Measurements from ENCODE around the gene HSPA1A.
A peak's percentile ranks its signal among the peaks of the same experiment; 100 is the strongest.

HSPA1A gene

DNA sequence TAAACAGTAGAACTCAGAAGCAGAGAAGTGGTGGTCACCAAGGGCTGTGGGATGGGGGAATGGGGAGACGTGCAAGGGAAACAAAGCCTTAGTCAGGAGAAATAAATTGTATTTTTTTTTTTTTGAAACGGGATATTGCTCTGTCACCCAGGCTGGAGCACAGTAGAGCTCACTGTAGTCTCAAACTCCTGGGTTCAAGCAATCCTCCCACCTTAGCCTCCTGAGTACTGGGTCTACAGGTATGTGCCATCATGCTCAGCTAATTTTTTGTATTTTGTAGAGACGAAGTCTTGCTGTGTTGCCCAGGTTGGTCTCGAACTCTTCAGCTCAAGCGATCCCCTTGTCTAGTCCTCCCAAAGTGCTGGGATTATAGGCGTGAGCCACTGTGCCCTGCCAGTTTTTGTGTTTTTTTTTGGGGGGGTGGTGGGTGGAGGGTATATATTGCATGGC, 15.6 kb downstream of the HSPA1A start:
- ATAC-seq = no peak
- TF ChIP-seq BACH2 (CRISPR knock-in tag; IDR thresholded peaks at IDR 0.05; ENCODE audit: borderline replicate concordance) (no peak), PPARA (CRISPR knock-in tag; IDR thresholded peaks at IDR 0.05; ENCODE audit: borderline replicate concordance) (no peak), TCF4 (CRISPR knock-in tag; IDR thresholded peaks at IDR 0.05; ENCODE audit: borderline replicate concordance) (no peak), ARNTL (CRISPR knock-in tag; IDR thresholded peaks at IDR 0.05; ENCODE audit: borderline replicate concordance, low read depth) (no peak), ZNF70 (CRISPR knock-in tag; IDR thresholded peaks at IDR 0.05) (no peak), GLIS3 (CRISPR knock-in tag; IDR thresholded peaks at IDR 0.05) (no peak), SNAI2 (CRISPR knock-in tag; IDR thresholded peaks at IDR 0.05) (no peak), ZC3H10 (CRISPR knock-in tag; IDR thresholded peaks at IDR 0.05) (no peak), ISL1 (CRISPR knock-in tag; IDR thresholded peaks at IDR 0.05) (no peak)
- TF ChIP-seq, protein P1, sequence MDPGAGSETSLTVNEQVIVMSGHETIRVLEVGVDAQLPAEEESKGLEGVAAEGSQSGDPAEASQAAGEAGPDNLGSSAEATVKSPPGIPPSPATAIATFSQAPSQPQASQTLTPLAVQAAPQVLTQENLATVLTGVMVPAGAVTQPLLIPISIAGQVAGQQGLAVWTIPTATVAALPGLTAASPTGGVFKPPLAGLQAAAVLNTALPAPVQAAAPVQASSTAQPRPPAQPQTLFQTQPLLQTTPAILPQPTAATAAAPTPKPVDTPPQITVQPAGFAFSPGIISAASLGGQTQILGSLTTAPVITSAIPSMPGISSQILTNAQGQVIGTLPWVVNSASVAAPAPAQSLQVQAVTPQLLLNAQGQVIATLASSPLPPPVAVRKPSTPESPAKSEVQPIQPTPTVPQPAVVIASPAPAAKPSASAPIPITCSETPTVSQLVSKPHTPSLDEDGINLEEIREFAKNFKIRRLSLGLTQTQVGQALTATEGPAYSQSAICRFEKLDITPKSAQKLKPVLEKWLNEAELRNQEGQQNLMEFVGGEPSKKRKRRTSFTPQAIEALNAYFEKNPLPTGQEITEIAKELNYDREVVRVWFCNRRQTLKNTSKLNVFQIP (CRISPR knock-in tag; IDR thresholded peaks at IDR 0.05; ENCODE audit: borderline replicate concordance, low read depth) = no peak
- TF ChIP-seq, protein P2, sequence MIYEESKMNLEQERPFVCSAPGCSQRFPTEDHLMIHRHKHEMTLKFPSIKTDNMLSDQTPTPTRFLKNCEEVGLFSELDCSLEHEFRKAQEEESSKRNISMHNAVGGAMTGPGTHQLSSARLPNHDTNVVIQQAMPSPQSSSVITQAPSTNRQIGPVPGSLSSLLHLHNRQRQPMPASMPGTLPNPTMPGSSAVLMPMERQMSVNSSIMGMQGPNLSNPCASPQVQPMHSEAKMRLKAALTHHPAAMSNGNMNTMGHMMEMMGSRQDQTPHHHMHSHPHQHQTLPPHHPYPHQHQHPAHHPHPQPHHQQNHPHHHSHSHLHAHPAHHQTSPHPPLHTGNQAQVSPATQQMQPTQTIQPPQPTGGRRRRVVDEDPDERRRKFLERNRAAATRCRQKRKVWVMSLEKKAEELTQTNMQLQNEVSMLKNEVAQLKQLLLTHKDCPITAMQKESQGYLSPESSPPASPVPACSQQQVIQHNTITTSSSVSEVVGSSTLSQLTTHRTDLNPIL (CRISPR knock-in tag; IDR thresholded peaks at IDR 0.05; ENCODE audit: low read depth) = no peak

DNA sequence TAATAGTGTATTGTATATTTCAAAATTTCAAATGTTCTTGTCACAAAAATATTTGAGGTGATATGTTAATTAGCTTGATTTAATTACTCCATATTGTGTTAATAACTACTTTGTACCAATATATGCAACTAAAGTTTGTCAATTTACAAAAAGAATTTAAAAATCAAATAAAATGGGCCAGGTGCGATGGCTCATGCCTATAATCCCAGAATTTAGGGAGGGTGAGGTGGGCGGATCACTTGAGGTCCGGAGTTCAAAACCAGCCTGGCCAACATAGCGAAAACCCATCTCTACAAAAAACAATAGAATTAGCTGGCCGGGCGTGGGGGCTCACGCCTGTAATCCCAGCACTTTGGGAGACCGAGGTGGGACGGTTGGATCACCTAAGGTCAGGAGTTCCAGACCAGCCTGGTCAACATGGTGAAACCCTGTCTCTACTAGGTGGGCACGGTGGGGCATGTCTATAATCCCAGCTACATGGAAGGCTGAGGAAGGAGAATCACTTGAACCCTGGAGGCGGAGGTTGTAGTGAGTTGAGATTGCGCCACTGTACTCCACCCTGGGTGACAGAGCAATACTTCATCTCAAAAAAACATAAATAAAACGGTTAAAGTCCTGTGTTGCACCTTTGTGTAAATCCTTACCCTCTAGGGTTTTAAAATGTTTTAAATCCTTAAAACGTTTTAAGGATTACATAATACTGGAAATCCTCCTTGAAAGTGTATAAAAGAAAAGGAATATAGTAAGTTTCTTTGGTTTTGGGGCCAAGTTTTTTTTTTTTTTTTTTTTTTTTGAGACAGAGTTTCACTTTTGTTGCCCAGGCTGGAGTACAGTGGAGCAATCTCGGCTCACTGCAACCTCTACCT, 16.2 kb downstream of the HSPA1A start:
- no peak for ATAC-seq

DNA sequence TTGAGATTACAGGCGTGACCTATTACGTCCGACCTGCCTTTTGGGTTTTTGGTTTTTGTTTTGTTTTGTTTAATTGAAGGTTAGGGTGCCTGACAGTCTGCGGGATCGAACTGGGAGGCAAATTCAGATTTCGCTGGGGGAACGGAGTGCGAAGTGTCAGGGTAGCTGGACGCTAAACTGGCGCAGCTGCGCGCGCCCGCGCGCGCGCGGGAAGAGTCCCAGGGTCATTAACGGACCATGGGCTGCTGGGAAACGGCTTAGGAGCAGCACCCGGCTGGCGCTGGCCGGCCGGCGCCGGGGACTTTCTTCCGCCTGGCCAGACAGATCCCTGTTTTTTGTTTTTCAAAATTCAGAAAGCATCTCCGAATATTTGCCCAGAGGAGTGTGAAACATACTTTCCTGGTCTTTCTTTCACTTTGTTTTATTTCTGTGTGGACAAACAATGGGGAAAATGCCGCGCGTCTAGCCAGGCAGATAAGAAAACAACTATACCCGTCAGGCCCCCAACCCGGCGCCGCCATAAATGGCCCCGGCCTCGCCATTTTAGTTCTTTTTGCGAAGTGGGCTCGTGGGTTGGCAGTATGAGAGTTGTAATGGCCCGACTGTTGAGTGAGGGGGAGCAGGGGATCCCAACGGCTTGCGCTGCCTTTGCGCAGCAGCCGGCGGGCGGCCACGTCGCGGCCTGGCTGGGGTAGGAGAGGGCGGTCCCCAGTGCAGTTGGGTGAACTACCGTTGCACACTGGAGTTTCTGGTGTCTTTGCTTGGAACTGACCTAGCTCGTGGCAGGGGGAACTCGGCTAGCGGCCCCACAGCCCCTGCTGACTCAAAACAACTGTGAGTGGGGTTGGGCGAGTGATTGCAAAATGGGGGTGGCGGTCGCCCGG, 19.3 kb downstream of the HSPA1A start:
- ATAC-seq = peak; percentile 84
- peak; percentile 41; the same call in 1 of the 2 replicates for TF ChIP-seq ZFP30 (CRISPR knock-in tag; IDR thresholded peaks at IDR 0.05)
- TF ChIP-seq TCF4 (CRISPR knock-in tag; IDR thresholded peaks at IDR 0.05; ENCODE audit: borderline replicate concordance) = no peak
- no peak for TF ChIP-seq PPARA (CRISPR knock-in tag; IDR thresholded peaks at IDR 0.05; ENCODE audit: borderline replicate concordance)
- TF ChIP-seq ZFP3 (CRISPR knock-in tag; IDR thresholded peaks at IDR 0.05) = no peak; the same call in 1 of the 2 replicates
- 0 out of 2 replicates have a peak, but pooled peaks have one; percentile 20 for TF ChIP-seq CSDC2 (CRISPR knock-in tag; IDR thresholded peaks at IDR 0.05)
- TF ChIP-seq, protein P3, sequence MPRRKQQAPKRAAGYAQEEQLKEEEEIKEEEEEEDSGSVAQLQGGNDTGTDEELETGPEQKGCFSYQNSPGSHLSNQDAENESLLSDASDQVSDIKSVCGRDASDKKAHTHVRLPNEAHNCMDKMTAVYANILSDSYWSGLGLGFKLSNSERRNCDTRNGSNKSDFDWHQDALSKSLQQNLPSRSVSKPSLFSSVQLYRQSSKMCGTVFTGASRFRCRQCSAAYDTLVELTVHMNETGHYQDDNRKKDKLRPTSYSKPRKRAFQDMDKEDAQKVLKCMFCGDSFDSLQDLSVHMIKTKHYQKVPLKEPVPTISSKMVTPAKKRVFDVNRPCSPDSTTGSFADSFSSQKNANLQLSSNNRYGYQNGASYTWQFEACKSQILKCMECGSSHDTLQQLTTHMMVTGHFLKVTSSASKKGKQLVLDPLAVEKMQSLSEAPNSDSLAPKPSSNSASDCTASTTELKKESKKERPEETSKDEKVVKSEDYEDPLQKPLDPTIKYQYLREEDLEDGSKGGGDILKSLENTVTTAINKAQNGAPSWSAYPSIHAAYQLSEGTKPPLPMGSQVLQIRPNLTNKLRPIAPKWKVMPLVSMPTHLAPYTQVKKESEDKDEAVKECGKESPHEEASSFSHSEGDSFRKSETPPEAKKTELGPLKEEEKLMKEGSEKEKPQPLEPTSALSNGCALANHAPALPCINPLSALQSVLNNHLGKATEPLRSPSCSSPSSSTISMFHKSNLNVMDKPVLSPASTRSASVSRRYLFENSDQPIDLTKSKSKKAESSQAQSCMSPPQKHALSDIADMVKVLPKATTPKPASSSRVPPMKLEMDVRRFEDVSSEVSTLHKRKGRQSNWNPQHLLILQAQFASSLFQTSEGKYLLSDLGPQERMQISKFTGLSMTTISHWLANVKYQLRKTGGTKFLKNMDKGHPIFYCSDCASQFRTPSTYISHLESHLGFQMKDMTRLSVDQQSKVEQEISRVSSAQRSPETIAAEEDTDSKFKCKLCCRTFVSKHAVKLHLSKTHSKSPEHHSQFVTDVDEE (CRISPR knock-in tag; IDR thresholded peaks at IDR 0.05) = peak; percentile 38; the same call in 1 of the 2 replicates
- TF ChIP-seq BACH2 (CRISPR knock-in tag; IDR thresholded peaks at IDR 0.05; ENCODE audit: borderline replicate concordance) = no peak
- no peak; the same call in 1 of the 2 replicates for TF ChIP-seq ISL1 (CRISPR knock-in tag; IDR thresholded peaks at IDR 0.05)
- no peak for TF ChIP-seq ZNF565 (CRISPR knock-in tag; conservative IDR thresholded peaks at IDR 0.05; ENCODE audit: low read depth)
- TF ChIP-seq ZNF70 (CRISPR knock-in tag; IDR thresholded peaks at IDR 0.05) = no peak
- TF ChIP-seq RARB (CRISPR knock-in tag; IDR thresholded peaks at IDR 0.05) = 0 out of 2 replicates have a peak, but pooled peaks have one; percentile 13
- TF ChIP-seq SNAI2 (CRISPR knock-in tag; IDR thresholded peaks at IDR 0.05) = no peak

More for the DNA sequence above, 16.2 kb downstream of the HSPA1A start:
- TF ChIP-seq ARNTL (CRISPR knock-in tag; IDR thresholded peaks at IDR 0.05; ENCODE audit: borderline replicate concordance, low read depth) (no peak), ZFP30 (CRISPR knock-in tag; IDR thresholded peaks at IDR 0.05) (no peak), RARB (CRISPR knock-in tag; IDR thresholded peaks at IDR 0.05) (no peak), SNAI2 (CRISPR knock-in tag; IDR thresholded peaks at IDR 0.05) (no peak), GLIS3 (CRISPR knock-in tag; IDR thresholded peaks at IDR 0.05) (no peak), ISL1 (CRISPR knock-in tag; IDR thresholded peaks at IDR 0.05) (no peak), ZNF8 (CRISPR knock-in tag; IDR thresholded peaks at IDR 0.05) (no peak), ZNF70 (CRISPR knock-in tag; IDR thresholded peaks at IDR 0.05) (no peak), ZNF565 (CRISPR knock-in tag; conservative IDR thresholded peaks at IDR 0.05; ENCODE audit: low read depth) (no peak), ZFP3 (CRISPR knock-in tag; IDR thresholded peaks at IDR 0.05) (no peak)
- TF ChIP-seq, protein P2 (CRISPR knock-in tag; IDR thresholded peaks at IDR 0.05; ENCODE audit: low read depth) = no peak
- TF ChIP-seq, protein P3 (CRISPR knock-in tag; IDR thresholded peaks at IDR 0.05) = no peak
